ENCODE results near the gene BCHE.

The BCHE gene

DNA sequence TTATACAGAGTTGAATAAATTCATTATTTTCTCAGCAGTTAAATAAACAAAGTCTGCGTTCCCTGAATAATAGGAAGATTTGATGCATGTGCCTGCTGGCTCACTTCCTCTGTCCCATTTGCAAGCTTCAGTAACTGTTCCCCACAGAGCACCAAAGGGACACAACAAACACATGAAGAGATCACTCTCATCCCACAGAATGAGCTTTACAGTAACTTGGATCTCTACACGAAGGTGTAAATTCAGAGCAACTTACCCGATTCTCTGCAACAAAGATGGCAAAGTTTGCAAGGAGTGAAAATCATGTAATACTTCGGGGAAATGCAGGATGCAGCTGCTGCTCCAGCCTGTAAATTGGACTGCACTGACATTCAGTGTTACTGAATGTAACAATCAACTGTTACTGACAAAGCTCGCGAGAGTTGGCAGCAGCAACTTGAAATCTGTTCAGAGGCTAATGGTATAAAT lies at the start of gene BCHE:
Gene BCHE (minus strand): TSS at position 366 of the 468 bp plus-strand sequence. CDS start 6,390 bp downstream, outside the sequence.
- H3K79me2 ChIP-seq (ENCODE audit: control insufficient read depth, low read length), result no peaks in the 10 kb centered on the region
- no peaks in the 10 kb centered on the region for H4K20me1 ChIP-seq (ENCODE audit: control insufficient read depth, insufficient read depth, low read depth, low read length)
- H3K4me2 ChIP-seq (ENCODE audit: low read length), result no peak within 1 kb of the TSS
- no peaks in the 10 kb centered on the region for H3K4me1 ChIP-seq (ENCODE audit: control insufficient read depth, low read length)
- H3K36me3 ChIP-seq (ENCODE audit: control insufficient read depth, low read length), result no peaks in the 10 kb centered on the region
- H3K4me3 ChIP-seq (ENCODE audit: low read length), result no peak within 1 kb of the TSS
- H3K27me3 ChIP-seq (ENCODE audit: control insufficient read depth, low read length), result no peaks in the 10 kb centered on the region
- no peaks in the 10 kb centered on the region for H3K9me3 ChIP-seq (ENCODE audit: control insufficient read depth, insufficient read depth, low read length)
- no peaks in the 10 kb centered on the region for H3F3A ChIP-seq (ENCODE audit: control insufficient read depth, insufficient read depth)
- no peak for TF ChIP-seq EZH2phosphoT487 (IDR thresholded peaks at IDR 0.05; ENCODE audit: borderline replicate concordance, low read length)
- TF ChIP-seq, protein P1, sequence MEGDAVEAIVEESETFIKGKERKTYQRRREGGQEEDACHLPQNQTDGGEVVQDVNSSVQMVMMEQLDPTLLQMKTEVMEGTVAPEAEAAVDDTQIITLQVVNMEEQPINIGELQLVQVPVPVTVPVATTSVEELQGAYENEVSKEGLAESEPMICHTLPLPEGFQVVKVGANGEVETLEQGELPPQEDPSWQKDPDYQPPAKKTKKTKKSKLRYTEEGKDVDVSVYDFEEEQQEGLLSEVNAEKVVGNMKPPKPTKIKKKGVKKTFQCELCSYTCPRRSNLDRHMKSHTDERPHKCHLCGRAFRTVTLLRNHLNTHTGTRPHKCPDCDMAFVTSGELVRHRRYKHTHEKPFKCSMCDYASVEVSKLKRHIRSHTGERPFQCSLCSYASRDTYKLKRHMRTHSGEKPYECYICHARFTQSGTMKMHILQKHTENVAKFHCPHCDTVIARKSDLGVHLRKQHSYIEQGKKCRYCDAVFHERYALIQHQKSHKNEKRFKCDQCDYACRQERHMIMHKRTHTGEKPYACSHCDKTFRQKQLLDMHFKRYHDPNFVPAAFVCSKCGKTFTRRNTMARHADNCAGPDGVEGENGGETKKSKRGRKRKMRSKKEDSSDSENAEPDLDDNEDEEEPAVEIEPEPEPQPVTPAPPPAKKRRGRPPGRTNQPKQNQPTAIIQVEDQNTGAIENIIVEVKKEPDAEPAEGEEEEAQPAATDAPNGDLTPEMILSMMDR (IDR thresholded peaks at IDR 0.05; ENCODE audit: low read depth, low read length, poor library complexity, severe bottlenecking), result no peak
- H3K9me2 ChIP-seq (replicated peaks; ENCODE audit: control insufficient read depth, low read length), result no peaks in the 10 kb centered on the region
- H3K27ac ChIP-seq (ENCODE audit: low read depth, low read length), result no peak within 1 kb of the TSS

GRCh38 chr3:165885558-165886270 lies 48.5 kb upstream of the BCHE start:
- H3K4me3 ChIP-seq (ENCODE audit: low read length), result no peak overlapping the region
- H3K4me2 ChIP-seq (ENCODE audit: low read length), result no peak overlapping the region

DNA sequence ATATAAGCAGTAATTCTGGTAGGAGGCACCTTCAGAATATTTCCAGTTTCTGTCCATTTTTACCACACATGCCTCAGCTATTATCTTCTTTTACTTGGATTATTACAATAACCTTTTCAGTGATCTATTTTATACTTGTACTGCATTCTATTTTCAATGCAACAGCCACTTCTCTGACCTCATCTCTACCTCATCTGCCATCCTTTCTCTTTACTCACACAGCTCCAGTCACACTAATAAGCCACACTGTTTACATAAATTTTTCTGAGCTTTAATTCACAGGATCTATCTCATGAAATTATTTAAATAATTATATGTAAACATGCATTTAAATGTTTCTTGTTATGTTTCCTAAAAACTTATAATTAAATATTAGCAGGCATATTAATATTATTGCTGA lies 47.3 kb upstream of the BCHE start:
- H3K9me2 ChIP-seq (replicated peaks; ENCODE audit: control insufficient read depth, low read length), result no peaks in the 10 kb centered on the region
- no peak for TF ChIP-seq EZH2phosphoT487 (IDR thresholded peaks at IDR 0.05; ENCODE audit: borderline replicate concordance, low read length)
- TF ChIP-seq, protein P1 (IDR thresholded peaks at IDR 0.05; ENCODE audit: low read depth, low read length, poor library complexity, severe bottlenecking), result no peak
- no peak overlapping the region for H3K4me3 ChIP-seq (ENCODE audit: low read length)

More at GRCh38 chr3:165885558-165886270, 48.5 kb upstream of the BCHE start:
- Histone ChIP-seq H3K36me3 (ENCODE audit: control insufficient read depth, low read length) (no peaks in the 10 kb centered on the region), H3K27ac (ENCODE audit: low read depth, low read length) (no peak overlapping the region), H4K20me1 (ENCODE audit: control insufficient read depth, insufficient read depth, low read depth, low read length) (no peaks in the 10 kb centered on the region), H3K4me1 (ENCODE audit: control insufficient read depth, low read length) (no peaks in the 10 kb centered on the region), H3K27me3 (ENCODE audit: control insufficient read depth, low read length) (no peaks in the 10 kb centered on the region), H3K9me3 (ENCODE audit: control insufficient read depth, insufficient read depth, low read length) (no peaks in the 10 kb centered on the region), H3K79me2 (ENCODE audit: control insufficient read depth, low read length) (no peaks in the 10 kb centered on the region), H3K9me2 (replicated peaks; ENCODE audit: control insufficient read depth, low read length) (no peaks in the 10 kb centered on the region), H3F3A (ENCODE audit: control insufficient read depth, insufficient read depth) (no peaks in the 10 kb centered on the region)
- TF ChIP-seq, protein P1 (IDR thresholded peaks at IDR 0.05; ENCODE audit: low read depth, low read length, poor library complexity, severe bottlenecking), result no peak
- no peak for TF ChIP-seq EZH2phosphoT487 (IDR thresholded peaks at IDR 0.05; ENCODE audit: borderline replicate concordance, low read length)

More for the DNA sequence above, 47.3 kb upstream of the BCHE start:
- no peaks in the 10 kb centered on the region for H4K20me1 ChIP-seq (ENCODE audit: control insufficient read depth, insufficient read depth, low read depth, low read length)
- H3K9me3 ChIP-seq (ENCODE audit: control insufficient read depth, insufficient read depth, low read length), result no peaks in the 10 kb centered on the region
- H3F3A ChIP-seq (ENCODE audit: control insufficient read depth, insufficient read depth), result no peaks in the 10 kb centered on the region
- H3K27ac ChIP-seq (ENCODE audit: low read depth, low read length), result no peak overlapping the region
- H3K36me3 ChIP-seq (ENCODE audit: control insufficient read depth, low read length), result no peaks in the 10 kb centered on the region
- H3K27me3 ChIP-seq (ENCODE audit: control insufficient read depth, low read length), result no peaks in the 10 kb centered on the region
- H3K4me1 ChIP-seq (ENCODE audit: control insufficient read depth, low read length), result no peaks in the 10 kb centered on the region
- no peaks in the 10 kb centered on the region for H3K79me2 ChIP-seq (ENCODE audit: control insufficient read depth, low read length)
- no peak overlapping the region for H3K4me2 ChIP-seq (ENCODE audit: low read length)

All from DOHH2 (cell line).